ENCODE results near the gene DMBT1. TPM values are rescaled to one million over a fixed set of nuclear protein-coding genes. Genes with fewer than 3 reads are reported as not detected.
A peak's percentile ranks its signal among the peaks of the same experiment; 100 is the strongest.
"Not testable (repeated sequence)": the region's sequence is repeated elsewhere in the genome, so short reads cannot be mapped to it uniquely, and the experiment has no call there.

Gene DMBT1
- total RNA-seq, 1 experiment from 2014 or later = 18.4 TPM

- no peak for DNase-seq (ENCODE audit: low read depth)
Measured at GRCh38 chr10:122577311-122577885, 16.8 kb downstream of the DMBT1 start.

GRCh38 chr10:122586070-122586469 lies 25.5 kb downstream of the DMBT1 start:
- DNase-seq (ENCODE audit: low read depth) = not testable (repeated sequence)

GRCh38 chr10:122587098-122587760 lies 26.7 kb downstream of the DMBT1 start:
- peak; percentile 52 for DNase-seq (ENCODE audit: low read depth)

GRCh38 chr10:122588381-122588780 lies 27.8 kb downstream of the DMBT1 start:
- DNase-seq (ENCODE audit: low read depth) = no peak

- peak; percentile 60 for DNase-seq (ENCODE audit: low read depth)
Measured at GRCh38 chr10:122590153-122590552, 29.6 kb downstream of the DMBT1 start.

GRCh38 chr10:122591736-122592135 lies 31.2 kb downstream of the DMBT1 start:
- DNase-seq (ENCODE audit: low read depth) = no peak

DNA sequence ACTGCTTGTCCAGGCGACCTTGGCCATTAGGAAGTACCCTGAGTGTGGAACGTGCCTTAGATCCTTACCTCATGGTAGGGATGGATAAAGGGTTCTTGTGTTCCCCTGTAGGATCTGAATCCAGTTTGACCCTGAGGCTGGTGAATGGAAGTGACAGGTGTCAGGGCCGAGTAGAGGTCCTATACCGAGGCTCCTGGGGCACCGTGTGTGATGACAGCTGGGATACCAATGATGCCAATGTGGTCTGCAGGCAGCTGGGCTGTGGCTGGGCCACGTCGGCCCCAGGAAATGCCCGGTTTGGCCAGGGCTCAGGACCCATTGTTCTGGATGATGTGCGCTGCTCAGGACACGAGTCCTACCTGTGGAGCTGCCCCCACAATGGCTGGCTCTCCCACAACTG lies 31.6 kb downstream of the DMBT1 start:
- peak; percentile 73 for DNase-seq (ENCODE audit: low read depth)

GRCh38 chr10:122617476-122618270 lies 57.1 kb downstream of the DMBT1 start:
- DNase-seq (ENCODE audit: low read depth) = no peak

GRCh38 chr10:122618461-122619165 lies 58.1 kb downstream of the DMBT1 start:
- no peak for DNase-seq (ENCODE audit: low read depth)

- not testable (repeated sequence) for DNase-seq (ENCODE audit: low read depth)
Measured at GRCh38 chr10:122620961-122621360, 60.4 kb downstream of the DMBT1 start.

- DNase-seq (ENCODE audit: low read depth) = peak; percentile 26
Measured at GRCh38 chr10:122624546-122624945, 64.0 kb downstream of the DMBT1 start.

GRCh38 chr10:122630526-122630925 lies 70.0 kb downstream of the DMBT1 start:
- DNase-seq (ENCODE audit: low read depth) = no peak

- DNase-seq (ENCODE audit: low read depth) = peak; percentile 19
Measured at GRCh38 chr10:122632031-122632430, 71.5 kb downstream of the DMBT1 start.

- DNase-seq (ENCODE audit: low read depth) = peak; percentile 40
Measured at GRCh38 chr10:122632576-122632975, 72.0 kb downstream of the DMBT1 start.

GRCh38 chr10:122636953-122637352 lies 76.4 kb downstream of the DMBT1 start:
- DNase-seq (ENCODE audit: low read depth) = no peak

GRCh38 chr10:122637376-122637775 lies 76.8 kb downstream of the DMBT1 start:
- DNase-seq (ENCODE audit: low read depth) = no peak

DNA sequence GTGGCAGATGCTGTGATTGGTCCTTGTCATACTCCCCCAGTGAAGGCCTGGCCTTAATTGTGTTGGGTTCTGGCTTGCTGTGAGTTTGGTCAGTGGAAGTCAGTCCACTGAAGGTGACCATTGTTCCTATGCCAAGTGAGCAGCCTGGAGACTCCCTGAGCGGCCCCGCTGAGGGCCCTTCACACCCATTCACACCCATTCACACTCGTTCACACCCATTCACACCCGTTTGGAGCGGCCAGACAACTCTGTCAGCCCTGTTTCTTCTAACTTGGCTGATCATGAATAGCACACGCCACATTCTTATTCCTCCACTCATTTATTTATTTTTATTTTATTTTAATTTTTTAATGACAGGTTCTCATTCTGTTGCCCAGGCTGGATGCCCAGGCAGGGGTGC lies 77.6 kb downstream of the DMBT1 start:
- no peak for DNase-seq (ENCODE audit: low read depth)

DNA sequence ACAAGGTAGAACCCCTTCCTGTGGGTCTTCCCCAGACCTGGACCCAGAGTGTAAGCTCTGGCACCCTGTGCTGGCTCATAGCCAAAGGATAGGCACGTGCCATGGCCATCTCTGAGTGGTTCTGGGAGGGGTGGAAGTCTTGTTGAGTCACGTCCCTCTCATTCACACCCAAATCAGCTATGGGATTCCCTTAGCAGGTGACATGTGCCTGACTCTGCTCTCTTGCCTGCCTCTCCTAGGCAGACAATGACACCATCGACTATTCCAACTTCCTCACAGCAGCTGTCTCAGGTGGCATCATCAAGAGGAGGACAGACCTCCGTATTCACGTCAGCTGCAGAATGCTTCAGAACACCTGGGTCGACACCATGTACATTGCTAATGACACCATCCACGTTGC lies 79.2 kb downstream of the DMBT1 start:
- DNase-seq (ENCODE audit: low read depth) = no peak

DNA sequence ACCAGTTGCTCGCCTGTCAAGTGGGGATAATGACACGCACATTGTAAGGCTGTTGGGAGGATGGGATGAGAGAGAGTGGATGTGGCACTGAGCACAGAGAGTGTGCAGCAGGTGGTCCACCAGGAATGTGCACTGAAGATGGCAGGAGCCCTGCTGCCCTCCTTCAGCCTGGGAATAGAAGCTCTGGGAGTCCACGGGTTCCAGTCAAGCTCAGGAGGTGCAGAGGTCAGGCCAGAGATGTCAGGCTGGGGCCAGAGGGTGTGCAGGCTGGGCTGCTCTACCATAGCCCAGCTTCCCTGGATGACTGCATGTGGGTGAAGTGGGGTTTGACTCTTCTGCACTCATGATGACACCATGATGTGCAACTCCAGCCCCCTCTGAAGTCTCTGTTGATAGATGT lies 80.4 kb downstream of the DMBT1 start:
- DNase-seq (ENCODE audit: low read depth) = no peak

GRCh38 chr10:122642726-122643605 lies 82.4 kb downstream of the DMBT1 start:
- DNase-seq (ENCODE audit: low read depth) = no peak

- no peak for DNase-seq (ENCODE audit: low read depth)
Measured at GRCh38 chr10:122643931-122644534, 83.5 kb downstream of the DMBT1 start.

Measured in LHCN-M2 (cell line).